ENCODE measurements around the gene RAX2.

DNA sequence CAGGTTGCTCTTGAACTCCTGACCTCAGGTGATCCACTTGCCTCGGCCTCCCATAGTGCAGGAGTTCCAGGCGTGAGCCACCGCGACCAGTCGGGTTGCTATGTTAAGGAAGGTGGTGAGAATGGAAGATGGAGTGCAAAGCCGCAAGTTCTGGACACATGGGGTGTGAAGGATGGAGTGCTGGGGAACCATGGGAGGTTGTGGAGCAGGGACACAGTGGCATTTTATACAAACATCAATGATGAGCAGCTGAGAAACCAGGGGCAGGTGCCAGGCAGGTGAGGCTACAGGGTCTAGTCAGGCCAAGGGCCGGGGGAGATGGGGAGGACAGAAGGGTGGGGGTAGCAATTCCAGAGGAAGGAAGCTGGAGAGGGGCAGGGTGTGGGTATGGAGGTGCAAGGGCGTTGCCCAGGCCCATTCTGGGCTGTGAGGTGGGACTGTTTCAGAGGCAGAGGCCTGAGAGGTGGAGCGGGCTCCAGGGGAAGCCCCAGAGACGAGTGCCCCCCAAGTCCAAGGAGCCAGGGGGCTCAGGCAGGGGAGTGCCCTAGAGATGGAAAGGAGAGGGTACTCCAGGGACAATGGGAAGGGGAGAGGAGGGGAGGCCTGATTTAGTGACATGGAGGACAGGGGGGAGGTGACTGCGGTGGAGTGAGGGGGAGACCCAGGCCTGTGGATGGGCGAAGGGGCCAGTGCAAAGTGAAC is 1.9 kb upstream of the RAX2 start:
- TF ChIP-seq, protein P1, sequence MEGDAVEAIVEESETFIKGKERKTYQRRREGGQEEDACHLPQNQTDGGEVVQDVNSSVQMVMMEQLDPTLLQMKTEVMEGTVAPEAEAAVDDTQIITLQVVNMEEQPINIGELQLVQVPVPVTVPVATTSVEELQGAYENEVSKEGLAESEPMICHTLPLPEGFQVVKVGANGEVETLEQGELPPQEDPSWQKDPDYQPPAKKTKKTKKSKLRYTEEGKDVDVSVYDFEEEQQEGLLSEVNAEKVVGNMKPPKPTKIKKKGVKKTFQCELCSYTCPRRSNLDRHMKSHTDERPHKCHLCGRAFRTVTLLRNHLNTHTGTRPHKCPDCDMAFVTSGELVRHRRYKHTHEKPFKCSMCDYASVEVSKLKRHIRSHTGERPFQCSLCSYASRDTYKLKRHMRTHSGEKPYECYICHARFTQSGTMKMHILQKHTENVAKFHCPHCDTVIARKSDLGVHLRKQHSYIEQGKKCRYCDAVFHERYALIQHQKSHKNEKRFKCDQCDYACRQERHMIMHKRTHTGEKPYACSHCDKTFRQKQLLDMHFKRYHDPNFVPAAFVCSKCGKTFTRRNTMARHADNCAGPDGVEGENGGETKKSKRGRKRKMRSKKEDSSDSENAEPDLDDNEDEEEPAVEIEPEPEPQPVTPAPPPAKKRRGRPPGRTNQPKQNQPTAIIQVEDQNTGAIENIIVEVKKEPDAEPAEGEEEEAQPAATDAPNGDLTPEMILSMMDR (IDR thresholded peaks at IDR 0.05; ENCODE audit: low read depth, low read length), result no peak
- TF ChIP-seq POLR2A (IDR thresholded peaks at IDR 0.05; ENCODE audit: extremely low read depth, insufficient read length) (no peak), MYC (IDR thresholded peaks at IDR 0.05; ENCODE audit: low read depth, low read length) (no peak)
- TF ChIP-seq, protein P2, sequence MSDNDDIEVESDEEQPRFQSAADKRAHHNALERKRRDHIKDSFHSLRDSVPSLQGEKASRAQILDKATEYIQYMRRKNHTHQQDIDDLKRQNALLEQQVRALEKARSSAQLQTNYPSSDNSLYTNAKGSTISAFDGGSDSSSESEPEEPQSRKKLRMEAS (IDR thresholded peaks at IDR 0.05; ENCODE audit: low read depth, low read length), result no peak

All from NB4 (cell line).